Stimulated activated CD8-positive, alpha-beta memory T cell treated with anti-CD3 and anti-CD28 coated beads, Interleukin-7, amount 100 ng/mL, for 24 hours (primary cell): ENCODE data around the gene NUP214.
"Not testable (repeated sequence)": the region's sequence is repeated elsewhere in the genome, so short reads cannot be mapped to it uniquely, and the experiment has no call there.

Experiments used
- DNase-seq: peaks from one replicate; pipeline ENCODE4 v3.0.0-alpha.2; 2020; ENCODE audit warnings: low read depth

The NUP214 gene

DNA sequence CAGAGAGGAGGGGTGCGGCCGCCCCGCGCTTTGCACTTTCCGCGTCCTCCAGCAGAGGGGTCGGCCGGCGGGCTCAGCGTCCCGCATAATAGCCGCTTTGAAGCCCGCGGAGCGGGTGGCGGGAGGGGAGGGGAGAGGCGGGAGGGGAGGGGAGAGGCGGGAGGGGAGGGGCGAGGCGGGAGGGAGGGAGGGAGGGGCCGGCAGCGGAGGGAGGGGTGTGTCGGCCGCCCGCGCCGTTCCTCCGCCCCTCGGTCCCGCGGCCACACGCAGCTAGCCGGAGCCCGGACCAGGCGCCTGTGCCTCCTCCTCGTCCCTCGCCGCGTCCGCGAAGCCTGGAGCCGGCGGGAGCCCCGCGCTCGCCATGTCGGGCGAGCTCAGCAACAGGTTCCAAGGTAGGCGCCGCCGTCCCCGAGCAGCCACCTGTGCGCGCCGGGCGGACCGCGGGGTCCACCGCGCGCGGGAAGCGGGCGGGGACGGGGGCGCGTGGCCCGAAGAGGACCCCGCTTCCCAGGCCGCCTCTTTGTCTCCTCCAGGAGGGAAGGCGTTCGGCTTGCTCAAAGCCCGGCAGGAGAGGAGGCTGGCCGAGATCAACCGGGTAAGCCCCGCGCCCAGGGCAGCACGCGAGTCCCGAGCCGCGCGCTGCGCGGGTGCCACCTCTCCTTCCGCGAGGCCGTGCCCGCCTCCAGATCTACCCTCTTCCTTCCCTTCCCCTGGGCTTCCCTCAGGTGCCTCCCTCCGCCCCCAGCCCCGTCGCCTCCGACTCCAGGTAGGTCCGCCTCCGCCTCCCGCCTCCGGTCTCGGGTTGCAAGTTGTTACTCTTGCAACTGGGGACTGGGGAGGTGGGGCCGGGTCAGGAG, 28.9 kb upstream of the NUP214 start, which contains the start of gene AIF1L:
AIF1L (plus strand) TSS at position 263 of the 857 bp plus-strand sequence; CDS start at position 362, 99 bp downstream.
- DNase-seq: no peak

DNA sequence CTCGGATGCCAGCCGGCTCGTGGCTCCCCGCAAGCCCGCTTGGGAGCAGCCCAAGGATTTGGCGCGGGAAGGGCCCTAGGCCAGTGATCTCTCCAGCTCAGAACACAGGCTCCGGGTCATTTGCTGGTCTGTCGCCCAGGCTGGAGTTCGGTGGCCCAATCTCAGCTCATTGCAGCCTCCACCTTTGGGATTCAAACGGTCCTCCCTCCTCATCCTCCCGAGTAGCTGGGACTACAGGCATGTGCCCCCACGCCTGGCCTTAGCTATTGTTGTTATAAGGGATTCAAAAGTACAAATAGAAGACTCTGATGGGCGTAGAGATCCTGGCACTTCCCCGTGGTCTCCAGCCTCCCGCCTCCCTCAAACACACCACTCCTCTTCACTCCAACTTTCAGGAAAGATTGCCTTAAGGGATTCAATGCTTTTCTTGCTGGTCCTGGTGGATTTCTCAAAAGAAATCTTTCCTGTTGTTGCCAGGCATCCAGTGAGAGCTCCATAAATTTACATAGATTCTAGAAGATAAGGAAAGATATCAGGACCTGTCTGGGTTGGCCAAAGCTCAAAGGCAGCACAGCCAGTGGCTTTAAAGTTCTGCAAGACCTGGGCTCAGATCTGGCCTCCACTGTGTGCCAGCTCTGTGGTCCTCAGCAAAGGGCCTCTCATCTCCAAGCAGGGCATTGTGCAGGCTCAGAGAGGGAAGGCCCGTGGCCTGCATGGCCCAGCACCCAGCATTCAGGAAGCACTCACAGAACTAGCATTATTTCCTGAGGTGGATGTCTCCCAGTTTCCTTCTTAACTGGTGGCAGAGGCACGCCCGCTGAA, 28.0 kb upstream of the NUP214 start:
- no peak for DNase-seq

DNA sequence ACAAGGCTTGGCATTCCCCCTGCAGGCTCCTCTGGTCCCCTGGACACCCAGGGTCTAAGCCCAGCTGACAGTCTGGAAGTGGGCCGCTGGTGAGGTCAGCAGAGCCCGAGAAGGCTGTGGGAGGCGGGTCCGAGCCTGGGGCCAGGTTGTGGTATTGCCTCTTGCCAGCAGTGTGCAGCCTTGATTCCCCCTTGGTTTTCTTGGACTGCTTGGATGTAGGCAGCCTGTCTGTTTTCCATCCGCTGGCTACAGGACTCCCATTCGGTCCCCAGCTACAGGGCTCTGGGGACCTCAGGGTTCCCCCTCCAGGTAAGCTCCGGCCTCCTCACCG, 27.5 kb upstream of the NUP214 start:
- no peak for DNase-seq

DNA sequence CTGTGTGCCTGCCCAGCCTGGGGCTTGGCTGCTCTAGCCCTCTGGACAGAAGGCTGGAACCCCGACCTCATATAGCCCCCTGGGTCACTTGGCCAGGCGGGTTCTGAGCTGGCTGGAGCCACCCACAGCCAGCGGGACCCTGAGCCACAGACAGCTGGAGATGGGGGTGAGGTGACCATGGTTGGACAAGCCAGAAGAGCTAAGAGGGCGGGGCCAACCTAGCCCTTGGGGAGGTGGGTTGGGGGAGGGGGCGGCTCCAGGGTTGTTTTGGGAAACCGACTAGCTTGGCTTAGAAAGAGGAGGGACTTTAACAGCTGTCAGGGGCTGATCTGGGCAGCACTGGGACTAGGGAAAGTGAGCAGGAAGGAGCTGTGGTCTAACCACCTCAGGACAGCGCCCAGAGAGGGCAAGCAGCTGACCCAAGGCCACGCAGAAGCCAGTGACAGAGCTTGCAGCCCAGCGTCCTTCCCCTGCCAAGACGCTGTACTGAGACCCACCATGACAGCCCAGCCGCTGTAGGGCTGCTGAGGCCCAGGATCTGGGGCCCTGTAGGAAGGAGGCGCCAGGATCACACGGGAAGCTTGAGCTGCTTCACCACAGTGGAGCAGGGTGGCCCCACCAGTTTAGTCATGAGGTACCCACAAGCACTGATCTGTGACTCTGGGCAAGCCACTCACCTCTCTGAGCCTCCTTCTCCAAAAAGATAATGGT, 26.8 kb upstream of the NUP214 start:
- no peak for DNase-seq

DNA sequence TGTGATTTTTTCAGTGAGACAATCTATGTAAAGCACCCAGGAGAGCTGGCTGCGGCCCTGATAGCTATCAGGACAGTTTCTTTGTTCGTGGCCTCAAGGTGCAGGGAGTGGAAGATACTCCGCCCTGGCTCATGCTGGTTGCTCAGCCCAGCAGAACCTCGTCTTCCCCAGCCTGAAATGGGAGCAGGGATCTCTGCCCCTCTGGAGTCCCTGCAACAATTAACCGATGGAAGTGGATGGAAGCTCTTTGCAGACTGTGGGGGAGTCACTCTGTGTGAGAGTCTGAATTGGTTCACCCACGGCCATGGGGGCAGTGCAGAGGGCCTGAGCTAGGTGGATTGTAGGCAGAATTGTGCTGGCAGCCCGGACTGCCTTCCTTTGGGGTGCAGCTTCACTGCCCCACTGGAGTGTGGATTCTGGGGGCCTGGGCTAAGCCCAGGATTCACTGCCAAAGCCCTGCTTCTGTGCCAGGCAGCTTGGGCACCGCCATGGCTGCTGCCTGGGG, 26.2 kb upstream of the NUP214 start:
- DNase-seq: no peak

DNA sequence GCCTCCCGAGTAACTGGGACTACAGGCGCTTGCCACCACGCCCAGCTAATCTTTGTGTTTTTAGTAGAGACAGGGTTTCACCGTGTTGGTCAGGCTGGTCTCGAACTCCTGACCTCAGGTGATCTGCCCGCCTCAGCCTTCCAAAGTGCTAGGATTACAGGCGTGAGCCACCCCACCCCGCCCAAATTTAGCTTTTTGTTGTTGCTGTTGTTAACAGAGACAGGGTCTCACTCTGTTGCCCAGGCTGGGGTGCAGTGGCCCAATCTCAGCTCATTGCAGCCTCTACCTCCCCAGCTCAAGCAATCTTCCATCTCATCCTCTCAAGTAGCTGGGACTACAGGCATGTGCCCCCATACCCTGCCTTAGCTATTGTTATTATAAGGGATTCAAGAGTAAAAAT, 25.5 kb upstream of the NUP214 start:
- not testable (repeated sequence) for DNase-seq

DNA sequence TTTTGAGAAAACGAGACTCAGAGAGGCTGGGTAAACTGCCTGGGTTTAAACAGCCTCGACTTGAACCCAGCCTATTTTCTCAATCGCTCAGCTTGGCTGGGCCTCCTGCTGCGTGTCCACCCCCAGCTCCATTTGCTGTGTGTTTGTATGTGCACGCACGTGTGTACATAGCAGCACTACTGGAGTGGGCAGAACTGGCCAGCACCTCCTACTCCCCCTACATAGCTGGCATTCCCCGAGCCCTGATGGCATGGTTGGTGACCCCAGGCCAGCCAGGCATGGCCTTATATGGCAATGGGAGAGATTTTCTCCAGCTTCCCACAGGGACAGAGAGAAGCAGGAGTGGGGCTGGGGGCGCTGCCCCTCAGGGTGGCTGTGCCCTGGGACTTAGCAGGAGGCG, 24.9 kb upstream of the NUP214 start:
- no peak for DNase-seq

DNA sequence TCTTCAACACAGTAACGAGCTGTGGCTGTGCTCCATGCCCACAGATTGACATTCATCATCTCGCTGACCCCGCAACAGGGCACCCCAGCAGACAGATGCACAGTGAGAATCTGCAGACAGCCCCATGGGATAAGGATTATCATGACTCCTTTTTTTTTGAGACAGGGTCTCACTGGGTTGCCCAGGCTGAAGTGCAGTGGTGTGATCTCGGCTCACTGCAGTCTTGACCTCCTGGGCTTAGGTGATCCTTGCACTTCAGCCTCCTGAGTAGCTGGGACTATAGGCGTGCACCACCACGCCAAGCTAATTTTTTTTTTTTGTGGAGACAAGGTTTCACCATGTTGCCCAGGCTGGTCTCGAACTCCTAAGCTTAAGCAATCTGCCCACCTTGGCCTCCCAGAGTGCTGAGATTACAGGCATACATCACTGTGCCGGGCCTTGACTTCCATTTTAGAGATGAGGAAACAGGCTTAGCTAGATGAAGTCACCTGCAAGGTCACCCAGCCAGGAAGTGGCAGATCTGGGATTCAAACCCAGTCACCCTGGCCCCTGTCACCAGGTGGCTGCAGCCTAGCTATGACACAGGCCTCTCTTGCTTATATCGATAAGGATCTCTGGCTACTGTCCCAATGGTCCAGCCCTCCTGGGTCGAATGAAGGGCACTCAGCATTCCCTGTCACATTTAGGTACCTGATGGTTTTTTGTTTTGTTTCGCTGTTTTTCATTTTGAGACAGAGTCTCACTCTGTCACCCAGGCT, 24.0 kb upstream of the NUP214 start:
- DNase-seq: no peak

DNA sequence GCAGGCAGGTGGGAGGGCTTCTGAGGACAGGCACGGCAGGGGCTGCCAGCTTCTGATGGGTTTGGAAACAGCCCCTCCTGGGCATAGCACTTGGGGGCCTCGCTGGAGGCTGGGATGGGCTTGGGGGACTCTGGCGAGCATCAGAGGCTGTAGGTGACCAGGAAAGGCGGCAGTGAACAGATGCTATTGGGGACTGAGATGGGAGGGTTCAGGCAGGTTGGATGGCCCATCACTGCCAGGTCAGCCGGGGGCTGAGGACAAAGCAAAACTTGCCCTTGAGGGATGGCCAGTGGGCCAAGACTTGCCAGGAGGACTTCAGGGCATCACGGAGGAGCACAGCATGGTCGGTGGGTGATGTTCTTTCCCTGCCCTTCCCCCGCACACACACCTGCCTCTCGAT, 22.4 kb upstream of the NUP214 start:
- no peak for DNase-seq

DNA sequence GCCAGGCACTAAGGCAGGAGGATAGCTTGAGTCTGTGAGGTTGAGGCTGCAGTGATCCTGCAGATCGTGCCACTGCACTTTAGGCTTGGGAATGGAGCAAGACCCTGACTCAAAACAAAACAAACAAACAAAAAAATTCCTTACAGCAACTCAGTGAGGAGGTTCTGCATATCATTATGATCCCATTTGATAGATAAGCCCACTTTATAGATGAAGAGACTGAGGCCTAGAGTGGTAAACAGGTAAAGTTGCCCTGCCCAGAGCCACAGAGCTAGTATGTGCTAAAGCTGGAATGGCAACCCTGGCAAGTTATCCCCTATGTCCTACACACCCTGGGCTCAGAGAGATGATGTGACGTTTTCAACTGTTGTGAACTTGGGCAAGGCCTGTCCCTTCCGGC, 21.9 kb upstream of the NUP214 start:
- DNase-seq: no peak

DNA sequence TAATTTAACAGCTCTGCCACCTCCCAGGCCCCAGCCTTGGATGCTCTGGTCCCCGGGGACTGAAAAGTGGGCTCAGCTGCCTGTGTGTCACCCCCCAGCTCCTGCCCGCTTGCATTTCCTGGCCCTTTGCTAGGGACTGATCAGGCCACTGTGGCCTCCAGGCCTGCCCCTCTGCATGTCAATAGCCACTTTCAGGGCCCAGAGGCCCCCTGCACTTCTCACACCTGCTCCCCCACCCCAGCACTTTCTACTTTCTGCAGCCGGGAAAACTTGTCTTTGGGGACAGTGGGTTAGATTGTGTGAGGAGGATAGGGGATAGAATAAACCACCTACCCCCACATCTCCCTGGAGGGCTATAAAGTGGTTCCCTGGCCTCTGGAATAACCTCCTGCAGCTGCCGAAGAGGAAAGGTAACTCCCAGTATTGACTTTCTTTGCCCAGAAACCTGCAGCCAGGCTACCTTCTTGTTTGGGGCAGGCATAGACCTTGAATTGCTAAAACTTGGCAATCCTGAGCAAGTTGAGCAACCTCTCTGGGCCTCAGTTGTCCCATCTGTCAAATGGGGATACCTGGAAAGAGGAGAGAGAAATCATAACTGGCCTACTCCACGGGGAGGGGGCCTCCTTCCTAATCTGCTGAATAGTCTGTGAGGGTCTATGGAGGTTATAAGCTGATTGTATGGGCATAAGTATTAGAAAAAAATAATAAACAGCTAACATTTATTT, 21.2 kb upstream of the NUP214 start:
- no peak for DNase-seq

DNA sequence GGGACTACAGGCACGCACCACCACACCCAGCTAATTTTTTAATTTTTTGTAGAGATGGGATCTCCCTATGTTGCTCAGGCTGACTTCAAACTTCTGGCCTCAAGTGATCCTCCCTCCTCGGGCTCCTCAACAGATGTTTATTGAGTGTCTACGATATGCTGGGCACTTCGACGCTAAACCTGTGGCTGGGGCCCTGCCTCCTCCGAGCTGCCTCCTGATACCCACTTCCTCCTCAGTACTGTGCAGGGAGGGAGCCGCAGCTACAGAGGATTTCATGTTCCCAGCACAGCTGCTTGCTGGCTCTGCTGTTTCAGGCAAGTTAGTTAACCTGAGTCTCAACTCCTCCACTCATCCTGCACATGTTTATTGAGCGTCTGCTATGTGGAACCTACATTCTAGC, 19.4 kb upstream of the NUP214 start:
- DNase-seq: no peak

DNA sequence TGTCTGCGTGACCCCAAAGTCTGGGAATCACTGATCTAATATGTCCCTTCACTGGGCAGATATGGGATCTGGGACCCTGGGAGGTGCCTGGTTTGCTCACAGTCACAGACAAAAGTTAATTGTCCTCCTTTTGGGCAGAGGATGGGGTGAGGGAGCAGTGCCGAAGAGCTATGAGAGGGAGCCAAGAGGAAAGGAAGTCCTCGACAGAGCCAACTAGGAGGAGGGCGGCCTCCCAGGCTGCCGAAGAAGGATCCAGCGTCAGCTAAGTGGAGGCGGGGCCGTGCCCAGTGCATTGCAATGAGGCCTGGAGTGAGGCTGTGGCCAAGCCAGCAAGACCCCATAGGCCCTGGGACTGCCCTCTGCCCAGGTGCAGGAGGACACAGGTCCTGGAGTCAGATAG, 17.6 kb upstream of the NUP214 start:
- no peak for DNase-seq

DNA sequence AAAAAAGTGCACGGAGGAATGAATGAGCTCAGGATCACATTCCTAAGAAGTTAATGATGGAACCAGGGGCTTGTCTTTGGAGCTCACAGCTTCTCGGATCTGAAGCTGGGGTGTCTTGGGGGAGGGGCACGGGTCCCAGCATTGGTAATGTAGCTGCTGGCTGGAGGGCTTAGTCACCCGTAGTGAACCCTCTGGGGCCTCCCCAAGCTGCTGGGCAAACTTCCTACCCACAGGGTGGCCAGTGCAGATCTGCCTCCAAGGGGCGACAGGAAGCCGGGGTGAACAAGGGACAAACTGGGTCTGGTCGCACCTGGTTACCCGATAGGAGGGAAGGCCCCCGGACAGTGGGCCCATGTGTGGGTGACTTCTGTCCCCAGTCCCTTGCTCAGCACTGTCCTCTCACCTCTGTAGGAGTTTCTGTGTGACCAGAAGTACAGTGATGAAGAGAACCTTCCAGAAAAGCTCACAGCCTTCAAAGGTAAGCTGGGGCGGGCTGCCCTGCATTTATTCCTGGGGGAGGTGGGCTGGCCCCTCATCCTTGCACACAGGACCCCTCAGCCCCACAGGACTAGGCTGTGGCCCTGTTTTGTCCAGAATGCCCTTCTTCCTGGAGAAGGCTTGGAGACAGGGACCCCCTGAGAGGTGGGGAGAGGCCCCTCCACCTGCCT, 14.1 kb upstream of the NUP214 start:
- no peak for DNase-seq

DNA sequence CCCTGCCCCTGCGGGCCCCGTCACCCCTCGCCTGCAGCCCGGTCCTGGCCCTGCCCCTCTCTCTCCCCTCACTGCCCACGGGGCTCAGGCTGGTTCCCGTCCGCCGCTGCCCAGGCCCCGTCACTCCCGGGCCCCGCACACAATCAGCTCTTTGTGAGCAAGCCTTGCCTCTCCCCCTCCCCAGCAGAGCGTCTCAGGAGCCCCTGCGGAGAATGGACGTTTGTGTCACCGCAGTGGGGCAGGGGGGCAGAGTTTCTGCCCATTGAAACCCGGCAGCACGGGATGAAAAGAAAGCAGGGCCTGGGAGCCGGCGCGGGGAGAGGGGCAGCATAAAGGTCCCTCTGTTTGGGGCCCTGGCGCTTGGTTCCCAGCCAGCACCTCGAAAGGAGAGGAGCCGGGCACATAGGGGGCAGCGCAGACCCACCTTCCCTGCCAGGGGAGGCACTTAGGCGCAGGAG, 13.5 kb upstream of the NUP214 start:
- DNase-seq: no peak

DNA sequence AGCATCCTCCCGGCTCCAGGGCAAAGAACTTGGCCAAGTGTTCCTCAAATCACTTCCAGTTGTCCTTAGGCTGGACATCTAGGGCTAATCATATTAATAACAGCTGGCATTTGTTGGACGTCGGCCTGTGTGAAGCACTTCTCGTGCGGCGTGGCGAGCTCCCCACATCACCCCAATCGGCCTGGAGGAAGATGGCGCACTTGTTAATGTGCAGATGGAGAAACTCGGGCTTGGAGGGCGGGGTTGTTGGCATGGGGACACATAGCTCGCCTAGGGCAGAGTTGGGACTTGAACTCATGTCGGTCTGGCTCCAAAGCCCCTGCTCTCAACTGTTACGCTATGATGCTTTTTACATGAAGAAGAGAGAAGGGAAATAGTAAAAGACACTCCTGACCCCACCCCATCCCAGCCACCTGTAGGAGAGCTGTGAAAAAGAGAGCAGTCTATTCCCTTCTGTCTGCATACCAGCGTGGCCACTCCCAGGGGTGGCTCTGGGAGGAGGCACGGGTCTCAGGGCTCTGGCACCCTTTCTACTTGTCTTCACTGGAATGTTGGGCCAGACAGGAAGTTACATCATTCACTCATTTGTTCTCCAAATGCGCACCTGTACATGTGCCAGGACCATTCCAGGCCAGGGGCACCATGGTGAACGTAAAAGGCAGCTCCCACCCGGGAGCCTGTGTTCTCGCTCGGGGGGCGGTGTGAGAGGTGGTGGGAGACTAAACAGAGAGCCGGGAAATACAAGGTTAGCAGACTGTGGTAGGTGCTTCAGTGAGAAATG, 12.8 kb upstream of the NUP214 start:
- no peak for DNase-seq

DNA sequence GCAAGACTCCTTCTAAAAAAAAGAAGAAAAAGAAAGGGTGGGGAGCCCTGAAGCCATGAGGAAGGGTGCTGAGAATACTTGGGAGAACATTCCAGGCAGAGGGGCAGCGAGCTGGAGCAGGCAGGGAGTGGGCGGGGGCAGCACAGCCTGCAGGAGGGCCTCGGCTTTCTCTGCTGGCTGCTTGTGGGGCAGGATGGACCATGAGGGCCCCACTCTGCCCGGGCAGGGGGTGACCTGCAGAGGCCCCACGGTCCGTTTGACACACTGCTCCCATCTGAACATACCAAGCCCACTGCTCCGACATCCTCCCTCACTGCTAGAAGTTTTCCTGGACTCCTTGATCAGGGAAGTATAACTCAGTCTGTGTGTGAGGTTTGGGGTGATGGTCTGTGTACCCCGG, 11.7 kb upstream of the NUP214 start:
- no peak for DNase-seq

DNA sequence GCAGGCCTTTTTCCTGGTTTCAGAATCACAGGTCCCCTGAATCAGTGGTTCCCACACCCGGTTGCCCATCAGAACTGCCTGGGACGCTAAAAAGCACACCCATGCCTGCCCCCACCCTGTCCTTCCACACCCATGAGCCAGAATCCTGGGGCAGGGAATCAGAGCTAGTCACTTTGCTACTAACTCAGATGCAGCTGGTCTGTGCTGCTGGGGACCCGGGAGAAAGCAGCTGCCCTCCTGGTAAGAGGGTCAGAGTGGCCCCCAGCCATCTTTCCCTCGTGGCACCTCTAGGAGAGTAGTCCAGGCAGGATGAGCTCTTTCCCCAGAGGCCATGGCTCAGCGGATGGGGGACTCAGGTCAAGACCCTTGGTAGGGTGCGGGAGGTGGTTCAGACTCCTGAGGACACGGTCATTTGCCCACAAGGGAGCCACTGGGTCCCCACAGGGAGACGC, 11.3 kb upstream of the NUP214 start:
- DNase-seq: no peak

DNA sequence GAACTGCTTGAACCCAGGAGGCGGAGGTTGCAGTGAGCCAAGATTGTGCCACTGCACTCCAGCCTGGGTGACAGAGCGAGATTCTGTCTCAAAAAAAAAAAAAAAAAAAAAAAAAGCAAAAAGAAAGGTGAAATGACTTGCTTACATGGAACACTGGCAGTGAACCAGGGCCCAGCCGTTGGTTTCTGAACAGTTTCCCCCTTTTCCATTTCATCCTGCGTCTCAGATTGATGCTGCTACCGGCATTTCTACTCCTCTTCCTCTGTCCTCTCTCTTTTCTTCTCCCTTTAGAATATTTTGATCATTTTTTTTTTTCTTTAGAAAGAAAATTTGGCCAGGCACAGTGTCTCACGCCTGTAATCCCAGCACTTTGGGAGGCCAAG, 10.0 kb upstream of the NUP214 start:
- DNase-seq: not testable (repeated sequence)
